HG03280 (cell line): ENCODE results near the gene ZNF670.
"Not testable (repeated sequence)": the region's sequence is repeated elsewhere in the genome, so short reads cannot be mapped to it uniquely, and the experiment has no call there.

Experiments used
- ATAC-seq: cut with Tn5 transposase; IDR thresholded peaks from one replicate; pipeline ENCODE4 v1.9.1; 2021; ENCODE audit warnings: mild to moderate bottlenecking, moderate library complexity; ENCODE audit not compliant: unreplicated experiment

Gene ZNF670

DNA sequence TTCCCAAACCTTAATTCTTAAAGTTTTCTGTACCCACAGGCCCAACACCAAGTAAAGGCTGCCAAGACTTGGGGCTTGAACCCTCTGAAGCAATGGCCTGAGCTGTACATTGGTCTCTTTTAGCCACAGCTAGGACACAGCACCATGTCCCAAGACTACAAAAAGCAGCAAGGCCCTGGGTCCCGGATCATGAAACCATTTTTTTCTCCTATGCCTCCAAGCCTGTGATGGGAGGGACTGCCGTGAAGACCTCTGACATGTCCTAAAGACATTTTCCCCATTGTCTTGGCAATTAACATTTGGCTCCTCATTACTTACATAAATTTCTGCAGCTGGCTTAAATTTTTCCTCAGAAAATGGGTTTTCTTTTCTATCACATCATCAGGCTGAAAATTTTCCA lies 30.9 kb downstream of the ZNF670 start:
- ATAC-seq, result no peak

DNA sequence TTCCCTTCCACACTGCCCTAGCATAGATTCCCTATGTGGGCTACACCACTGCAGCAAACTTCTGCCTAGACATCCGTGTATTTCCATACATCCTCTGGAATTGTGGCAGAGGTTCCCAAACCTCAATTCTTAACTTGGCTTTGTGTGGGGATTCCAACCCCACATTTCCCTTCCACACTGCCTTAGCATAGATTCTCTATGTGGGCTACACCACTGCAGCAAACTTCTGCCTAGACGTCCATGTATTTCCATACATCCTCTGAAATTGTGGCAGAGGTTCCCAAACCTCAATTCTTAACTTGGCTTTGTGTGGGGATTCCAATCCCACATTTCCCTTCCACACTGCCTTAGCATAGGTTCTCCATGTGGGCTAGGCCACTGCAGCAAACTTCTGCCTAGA lies 31.4 kb downstream of the ZNF670 start:
- no peak for ATAC-seq

DNA sequence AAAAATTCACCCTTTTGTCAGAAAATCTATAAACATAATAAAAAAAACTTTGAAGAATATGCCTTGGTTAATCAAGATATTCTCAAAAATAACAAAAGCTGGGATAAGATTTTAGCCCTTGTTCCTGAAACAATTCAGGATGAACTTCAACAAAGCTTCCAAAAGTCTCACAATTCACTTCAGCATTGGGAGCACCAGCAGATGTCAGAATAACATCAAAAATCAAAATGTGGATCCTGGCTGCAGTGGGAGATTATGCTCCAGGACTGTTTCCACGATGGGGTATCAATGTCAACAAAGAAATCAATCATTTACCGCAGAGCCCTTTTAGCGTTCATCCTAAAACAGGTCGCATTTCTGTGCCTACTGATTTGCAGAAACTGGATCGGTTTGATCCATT lies 35.2 kb downstream of the ZNF670 start:
- no peak for ATAC-seq

DNA sequence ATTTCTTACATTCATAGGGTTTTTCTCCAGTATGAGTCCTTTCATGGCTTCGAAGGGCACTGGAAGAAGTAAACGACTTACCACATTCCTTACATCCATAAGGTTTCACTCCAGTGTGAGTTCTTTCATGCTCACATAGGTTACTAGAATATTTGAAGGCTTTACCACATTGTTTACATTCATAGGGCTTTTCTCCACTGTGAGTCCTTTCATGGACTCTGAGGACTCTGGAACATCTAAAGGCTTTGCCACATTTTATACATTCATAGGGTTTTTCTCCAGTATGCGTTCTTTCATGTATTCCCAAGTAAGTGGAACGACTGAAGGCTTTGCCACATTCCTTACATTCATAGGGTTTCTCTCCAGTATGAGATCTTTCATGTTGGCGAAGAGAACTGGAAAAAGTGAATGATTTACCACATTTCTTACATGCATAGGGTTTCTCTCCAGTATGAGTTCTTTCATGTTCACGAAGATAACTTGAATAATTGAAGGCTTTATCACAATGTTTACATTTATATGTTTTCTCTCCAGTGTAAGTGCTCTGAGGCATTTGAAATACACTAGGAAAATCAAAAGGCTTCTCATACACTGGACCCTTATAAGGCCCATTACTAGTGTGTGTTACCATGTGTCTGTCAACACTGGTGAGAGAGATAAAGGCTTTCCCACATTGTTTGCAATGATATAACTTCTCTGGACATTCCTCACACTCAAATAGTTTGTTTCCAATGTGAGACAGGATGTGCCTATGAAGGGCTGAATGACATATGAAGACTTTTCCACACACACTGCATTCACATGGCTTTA lies 40.9 kb downstream of the ZNF670 start:
- no peak for ATAC-seq

DNA sequence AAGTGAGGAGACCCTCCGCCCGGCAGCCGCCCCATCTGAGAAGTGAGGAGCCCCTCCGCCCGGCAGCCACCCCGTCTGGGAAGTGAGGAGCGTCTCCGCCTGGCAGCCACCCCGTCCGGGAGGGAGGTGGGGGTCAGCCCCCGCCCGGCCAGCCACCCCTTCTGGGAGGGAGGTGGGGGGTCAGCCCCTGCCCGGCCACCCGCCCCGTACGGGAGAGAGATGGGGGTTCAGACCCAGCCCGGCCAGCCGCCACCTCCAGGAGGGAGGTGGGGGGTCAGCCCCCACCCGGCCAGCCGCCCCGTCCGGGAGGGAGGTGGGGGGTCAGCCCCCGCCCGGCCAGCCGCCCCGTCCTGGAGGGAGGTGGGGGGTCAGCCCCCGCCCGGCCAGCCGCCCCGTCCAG lies 46.3 kb downstream of the ZNF670 start:
- not testable (repeated sequence) for ATAC-seq
